Measurements from ENCODE around the gene MEIOB. TPM values are rescaled to one million over a fixed set of nuclear protein-coding genes. Genes with fewer than 3 reads are reported as not detected.

Gene MEIOB
- total and polyA plus RNA-seq, 2 experiments from 2014 or later, result 0.28 TPM; not detected in 1

DNA sequence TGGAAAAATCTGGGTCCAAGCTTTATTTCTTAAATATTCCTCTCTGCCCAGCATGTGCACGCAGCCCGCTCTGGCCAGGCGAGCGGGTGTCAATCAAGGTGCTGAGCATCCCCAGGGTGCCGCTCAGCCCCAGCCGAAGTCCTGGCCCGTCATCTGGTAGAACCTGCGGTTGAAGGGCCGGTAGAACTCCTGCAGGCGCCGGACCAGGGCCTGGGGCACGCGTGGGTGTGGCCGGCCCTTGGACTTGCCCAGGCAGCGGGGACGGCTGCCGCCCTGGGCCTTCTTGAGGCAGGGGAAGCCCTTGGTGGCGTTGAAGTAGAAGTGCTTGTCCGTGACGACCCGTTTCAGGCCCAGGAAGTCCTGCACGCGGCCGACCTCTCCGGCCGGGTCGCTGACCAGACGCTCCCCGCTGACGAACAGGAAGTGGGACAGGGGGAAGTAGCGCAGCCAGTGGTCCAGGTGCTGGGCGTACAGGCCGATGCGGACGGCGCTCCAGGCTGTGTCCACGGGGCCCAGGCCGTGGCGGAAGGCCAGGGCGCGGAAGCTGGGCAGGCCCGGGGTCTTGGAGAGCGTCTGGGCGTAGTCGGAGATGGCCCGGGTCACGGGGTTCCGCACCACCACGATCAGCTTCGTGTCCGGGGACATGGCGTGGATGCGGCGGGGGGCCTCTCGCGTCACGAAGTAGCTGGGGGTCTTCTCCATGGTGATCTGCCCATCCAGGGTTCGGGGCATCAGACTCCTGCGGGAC, 39.7 kb upstream of the MEIOB start:
- Histone ChIP-seq H3K4me1 (ENCODE audit: insufficient read depth) (peaks cover 11% of the 10 kb centered on the region), H3K27ac (no peak overlapping the region), H3K27me3 (peaks cover 22% of the 10 kb centered on the region), H3K9me3 (ENCODE audit: low read depth) (no peaks in the 10 kb centered on the region), H3K36me3 (replicated peaks; ENCODE audit: insufficient read depth, low read depth) (no peaks in the 10 kb centered on the region), H3K79me2 (no peaks in the 10 kb centered on the region), H3K4me3 (no peak overlapping the region), H2AFZ (no peak overlapping the region), H4K20me1 (ENCODE audit: insufficient read depth, poor library complexity, severe bottlenecking) (no peaks in the 10 kb centered on the region), H3K4me2 (no peak overlapping the region), H3K9me2 (replicated peaks; ENCODE audit: insufficient read depth) (no peaks in the 10 kb centered on the region)
- DNase-seq (ENCODE audit: low spot score), result no peak
- WGBS (ENCODE audit: low lambda C conversion rate, missing lambda C conversion rate), result 95% methylated on average over 57 of the region's 59 CpGs
- TF ChIP-seq, protein P1, sequence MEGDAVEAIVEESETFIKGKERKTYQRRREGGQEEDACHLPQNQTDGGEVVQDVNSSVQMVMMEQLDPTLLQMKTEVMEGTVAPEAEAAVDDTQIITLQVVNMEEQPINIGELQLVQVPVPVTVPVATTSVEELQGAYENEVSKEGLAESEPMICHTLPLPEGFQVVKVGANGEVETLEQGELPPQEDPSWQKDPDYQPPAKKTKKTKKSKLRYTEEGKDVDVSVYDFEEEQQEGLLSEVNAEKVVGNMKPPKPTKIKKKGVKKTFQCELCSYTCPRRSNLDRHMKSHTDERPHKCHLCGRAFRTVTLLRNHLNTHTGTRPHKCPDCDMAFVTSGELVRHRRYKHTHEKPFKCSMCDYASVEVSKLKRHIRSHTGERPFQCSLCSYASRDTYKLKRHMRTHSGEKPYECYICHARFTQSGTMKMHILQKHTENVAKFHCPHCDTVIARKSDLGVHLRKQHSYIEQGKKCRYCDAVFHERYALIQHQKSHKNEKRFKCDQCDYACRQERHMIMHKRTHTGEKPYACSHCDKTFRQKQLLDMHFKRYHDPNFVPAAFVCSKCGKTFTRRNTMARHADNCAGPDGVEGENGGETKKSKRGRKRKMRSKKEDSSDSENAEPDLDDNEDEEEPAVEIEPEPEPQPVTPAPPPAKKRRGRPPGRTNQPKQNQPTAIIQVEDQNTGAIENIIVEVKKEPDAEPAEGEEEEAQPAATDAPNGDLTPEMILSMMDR (IDR thresholded peaks at IDR 0.05; ENCODE audit: poor library complexity), result no peak
- TF ChIP-seq EZH2 (IDR thresholded peaks at IDR 0.05; ENCODE audit: borderline replicate concordance) (no peak), EZH2phosphoT487 (IDR thresholded peaks at IDR 0.05; ENCODE audit: low read depth, severe bottlenecking, unreplicated experiment) (no peak)

DNA sequence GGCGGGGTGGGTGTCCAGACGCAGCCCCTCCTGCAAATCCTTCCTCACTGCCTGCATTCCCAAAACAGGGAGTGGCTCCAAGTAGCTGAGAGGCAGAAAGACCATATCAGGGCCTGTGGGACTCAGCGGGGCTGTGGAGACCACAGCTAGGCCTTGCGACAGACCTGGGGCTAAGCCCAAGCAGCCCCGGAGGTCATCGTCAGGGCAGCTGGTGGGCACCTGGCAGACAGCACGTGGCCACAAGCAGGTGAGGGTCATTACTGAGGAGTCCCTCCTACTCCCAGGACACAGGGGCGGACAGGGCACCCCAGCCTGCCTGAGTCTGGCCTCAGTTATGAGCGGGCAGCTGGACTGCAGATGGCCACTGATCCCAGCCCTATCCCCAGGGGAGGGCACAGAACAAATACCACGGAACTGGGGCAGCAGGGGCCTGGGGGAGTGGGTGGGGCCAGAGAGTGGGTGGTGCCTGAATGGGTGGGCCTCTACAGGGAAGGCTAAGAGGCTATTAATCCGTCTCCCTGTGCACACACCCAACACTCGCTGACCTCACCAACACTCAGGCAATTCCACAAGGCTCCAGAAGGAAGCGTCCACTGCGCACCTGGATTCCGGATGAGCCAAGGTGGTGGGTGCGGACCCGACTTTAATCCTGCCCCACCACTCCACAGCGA, 37.7 kb upstream of the MEIOB start:
- no peak for DNase-seq (ENCODE audit: low spot score)
- TF ChIP-seq EZH2phosphoT487 (IDR thresholded peaks at IDR 0.05; ENCODE audit: low read depth, severe bottlenecking, unreplicated experiment) (no peak), EZH2 (IDR thresholded peaks at IDR 0.05; ENCODE audit: borderline replicate concordance) (no peak)
- TF ChIP-seq, protein P1 (IDR thresholded peaks at IDR 0.05; ENCODE audit: poor library complexity), result no peak
- no peak overlapping the region for H2AFZ ChIP-seq

DNA sequence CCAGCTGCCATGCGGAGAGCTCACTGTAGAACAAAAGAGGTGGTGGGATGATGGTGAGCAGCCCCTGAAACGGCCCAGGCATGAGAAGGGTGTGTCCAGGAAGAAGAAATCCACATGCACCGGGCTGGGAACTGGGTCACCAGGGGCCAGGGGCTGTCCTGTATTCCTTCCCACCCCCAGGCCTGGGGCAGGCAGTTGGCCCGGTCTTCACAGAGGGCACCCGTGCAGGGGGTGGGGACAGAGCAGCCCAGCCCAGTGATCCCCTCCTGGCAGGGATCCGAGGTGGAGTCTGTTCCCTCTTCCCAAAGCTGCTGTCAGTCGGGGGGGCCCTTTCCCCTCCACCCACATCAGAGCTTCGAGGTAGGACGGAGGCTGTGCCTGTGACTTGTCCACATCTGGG, 37.0 kb upstream of the MEIOB start:
- DNase-seq (ENCODE audit: low spot score), result no peak
- no peaks in the 10 kb centered on the region for H3K9me3 ChIP-seq (ENCODE audit: low read depth)
- H4K20me1 ChIP-seq (ENCODE audit: insufficient read depth, poor library complexity, severe bottlenecking), result no peaks in the 10 kb centered on the region
- peaks cover 11% of the 10 kb centered on the region for H3K4me1 ChIP-seq (ENCODE audit: insufficient read depth)
- H2AFZ ChIP-seq, result no peak overlapping the region
- no peaks in the 10 kb centered on the region for H3K79me2 ChIP-seq
- no peak overlapping the region for H3K4me3 ChIP-seq
- no peak overlapping the region for H3K4me2 ChIP-seq
- H3K36me3 ChIP-seq (replicated peaks; ENCODE audit: insufficient read depth, low read depth), result no peaks in the 10 kb centered on the region
- 75% methylated on average over 9 of the region's 9 CpGs for WGBS (ENCODE audit: low lambda C conversion rate, missing lambda C conversion rate)
- no peaks in the 10 kb centered on the region for H3K9me2 ChIP-seq (replicated peaks; ENCODE audit: insufficient read depth)
- H3K27me3 ChIP-seq, result no peaks in the 10 kb centered on the region
- no peak overlapping the region for H3K27ac ChIP-seq
- TF ChIP-seq EZH2 (IDR thresholded peaks at IDR 0.05; ENCODE audit: borderline replicate concordance) (no peak), EZH2phosphoT487 (IDR thresholded peaks at IDR 0.05; ENCODE audit: low read depth, severe bottlenecking, unreplicated experiment) (no peak)
- TF ChIP-seq, protein P1 (IDR thresholded peaks at IDR 0.05; ENCODE audit: poor library complexity), result no peak

More for the DNA sequence above, 37.7 kb upstream of the MEIOB start:
- Histone ChIP-seq H3K9me3 (ENCODE audit: low read depth) (no peaks in the 10 kb centered on the region), H3K79me2 (no peaks in the 10 kb centered on the region), H3K9me2 (replicated peaks; ENCODE audit: insufficient read depth) (no peaks in the 10 kb centered on the region), H3K4me3 (no peak overlapping the region), H3K36me3 (replicated peaks; ENCODE audit: insufficient read depth, low read depth) (no peaks in the 10 kb centered on the region), H3K4me2 (no peak overlapping the region), H3K27me3 (peaks cover 4% of the 10 kb centered on the region), H3K4me1 (ENCODE audit: insufficient read depth) (peaks cover 11% of the 10 kb centered on the region), H4K20me1 (ENCODE audit: insufficient read depth, poor library complexity, severe bottlenecking) (no peaks in the 10 kb centered on the region), H3K27ac (no peak overlapping the region)
- WGBS (ENCODE audit: low lambda C conversion rate, missing lambda C conversion rate), result 85% methylated on average over 18 of the region's 18 CpGs

Data from hepatocyte (in vitro differentiated cells).